ENCODE data around the gene SH3BGRL2.
A peak's percentile ranks its signal among the peaks of the same experiment; 100 is the strongest.

The SH3BGRL2 gene

GRCh38 chr6:79712616-79713135, 81.5 kb downstream of the SH3BGRL2 start:
- DNase-seq (ENCODE audit: low spot score) = no peak
- Histone ChIP-seq H3K4me1 (ENCODE audit: insufficient read depth, poor library complexity, severe bottlenecking) (no peaks in the 10 kb centered on the region), H3K27ac (ENCODE audit: poor library complexity, severe bottlenecking) (no peak overlapping the region), H3K9me3 (ENCODE audit: severe bottlenecking) (no peaks in the 10 kb centered on the region), H3K36me3 (ENCODE audit: low read depth) (no peaks in the 10 kb centered on the region), H3K27me3 (ENCODE audit: insufficient read depth, poor library complexity, severe bottlenecking) (no peaks in the 10 kb centered on the region), H3K4me3 (ENCODE audit: severe bottlenecking) (no peak overlapping the region)
- TF ChIP-seq CTCF (IDR thresholded peaks at IDR 0.05; ENCODE audit: poor library complexity, severe bottlenecking) = no peak
- no peak for ATAC-seq (ENCODE audit: low read depth)

GRCh38 chr6:79713701-79714322, 82.7 kb downstream of the SH3BGRL2 start:
- no peak overlapping the region for H3K27ac ChIP-seq (ENCODE audit: poor library complexity, severe bottlenecking)
- no peaks in the 10 kb centered on the region for H3K27me3 ChIP-seq (ENCODE audit: insufficient read depth, poor library complexity, severe bottlenecking)
- H3K4me1 ChIP-seq (ENCODE audit: insufficient read depth, poor library complexity, severe bottlenecking) = no peaks in the 10 kb centered on the region
- no peaks in the 10 kb centered on the region for H3K9me3 ChIP-seq (ENCODE audit: severe bottlenecking)
- H3K36me3 ChIP-seq (ENCODE audit: low read depth) = no peaks in the 10 kb centered on the region
- H3K4me3 ChIP-seq (ENCODE audit: severe bottlenecking) = no peak overlapping the region
- no peak for DNase-seq (ENCODE audit: low spot score)
- TF ChIP-seq CTCF (IDR thresholded peaks at IDR 0.05; ENCODE audit: poor library complexity, severe bottlenecking) = peak; percentile 81
- peak; percentile 67; the same call in 2 of the 3 replicates for ATAC-seq (ENCODE audit: low read depth)

- Histone ChIP-seq H3K4me3 (ENCODE audit: severe bottlenecking) (no peak overlapping the region), H3K9me3 (ENCODE audit: severe bottlenecking) (no peaks in the 10 kb centered on the region), H3K4me1 (ENCODE audit: insufficient read depth, poor library complexity, severe bottlenecking) (no peaks in the 10 kb centered on the region), H3K36me3 (ENCODE audit: low read depth) (no peaks in the 10 kb centered on the region), H3K27ac (ENCODE audit: poor library complexity, severe bottlenecking) (no peak overlapping the region), H3K27me3 (ENCODE audit: insufficient read depth, poor library complexity, severe bottlenecking) (no peaks in the 10 kb centered on the region)
- DNase-seq (ENCODE audit: low spot score) (no peak), ATAC-seq (ENCODE audit: low read depth) (no peak)
- TF ChIP-seq CTCF (IDR thresholded peaks at IDR 0.05; ENCODE audit: poor library complexity, severe bottlenecking) = no peak
These were observed 86.9 kb downstream of the SH3BGRL2 start for GRCh38 chr6:79717989-79718388.

- Histone ChIP-seq H3K4me1 (ENCODE audit: insufficient read depth, poor library complexity, severe bottlenecking) (no peaks in the 10 kb centered on the region), H3K27me3 (ENCODE audit: insufficient read depth, poor library complexity, severe bottlenecking) (no peaks in the 10 kb centered on the region), H3K36me3 (ENCODE audit: low read depth) (no peaks in the 10 kb centered on the region), H3K27ac (ENCODE audit: poor library complexity, severe bottlenecking) (no peak overlapping the region), H3K9me3 (ENCODE audit: severe bottlenecking) (no peaks in the 10 kb centered on the region), H3K4me3 (ENCODE audit: severe bottlenecking) (no peak overlapping the region)
- DNase-seq (ENCODE audit: low spot score) (no peak), ATAC-seq (ENCODE audit: low read depth) (no peak)
- no peak for TF ChIP-seq CTCF (IDR thresholded peaks at IDR 0.05; ENCODE audit: poor library complexity, severe bottlenecking)
These were observed 87.5 kb downstream of the SH3BGRL2 start for GRCh38 chr6:79718509-79719247.

All from RWPE2 (cell line).